SK-N-MC (cell line): ENCODE results near the gene CHGA.

Experiments
- DNase-seq: peaks from one replicate; pipeline ENCODE4 v3.0.0-alpha.2; 2011; ENCODE audit warnings: low read depth, low spot score
- H3K27ac ChIP-seq: fragments of 200-600 bp; sonication (generic); 2 replicates; pipeline ENCODE4 v1.5.1; 2016; ENCODE audit warnings: mixed run types
- H3K36me3 ChIP-seq: fragments of 200-600 bp; sonication (generic); 2 replicates; pipeline ENCODE4 v1.6.1; 2017; ENCODE audit warnings: antibody characterized with exemption, low read length, mixed read lengths; ENCODE audit not compliant: insufficient read depth
- H3K4me3 ChIP-seq: fragments of 200-600 bp; sonication (generic); 2 replicates; pipeline ENCODE4 v1.5.1; 2016
- H3K9ac ChIP-seq: fragments of 200-600 bp; sonication (generic); 2 replicates; pipeline ENCODE4 v1.8.0; 2017; ENCODE audit warnings: mixed run types, mixed read lengths; ENCODE audit not compliant: insufficient read length
- H3K9me3 ChIP-seq: fragments of 200-600 bp; sonication (generic); 2 replicates; pipeline ENCODE4 v1.6.1; 2017; ENCODE audit warnings: low read depth, mild to moderate bottlenecking, antibody characterized with exemption, low read length, moderate library complexity, mixed read lengths
- EZH2 ChIP-seq: fragments of 200-600 bp; sonication (generic); IDR thresholded peaks from one replicate; pipeline ENCODE4 v1.6.1; 2017; ENCODE audit warnings: antibody characterized with exemption
- FOXP2 ChIP-seq: optimal IDR thresholded peaks from 2 replicates; pipeline ENCODE3; 2011; ENCODE audit warnings: mild to moderate bottlenecking, moderate library complexity; ENCODE audit not compliant: insufficient read depth; ENCODE audit errors: extremely low read length, control extremely low read depth
- POLR2AphosphoS5 ChIP-seq: IDR thresholded peaks from 2 replicates; pipeline ENCODE4 v1.6.1; 2012; ENCODE audit warnings: mild to moderate bottlenecking, low read depth, low read length, borderline replicate concordance

CHGA gene

DNA sequence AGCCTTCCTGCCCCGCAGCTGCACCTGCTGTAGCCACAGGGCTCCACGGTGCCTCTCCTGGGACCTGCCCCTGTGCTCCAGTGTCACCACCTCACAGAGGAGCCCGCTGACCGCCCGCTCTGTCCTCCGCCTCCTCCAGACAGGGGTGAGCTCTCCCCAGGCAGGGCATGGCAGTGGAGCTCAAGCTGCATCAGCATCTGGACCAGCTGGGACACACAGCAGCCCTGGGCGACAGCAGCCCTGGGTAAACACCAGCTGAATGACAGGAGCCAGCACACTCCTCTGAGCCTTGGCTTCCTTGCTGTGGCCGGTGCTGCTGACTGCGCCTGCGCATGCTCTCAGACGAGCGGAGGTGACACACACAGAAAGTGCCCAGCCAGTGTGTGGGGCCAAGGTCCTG is 22.0 kb downstream of the CHGA start:
- no peak for DNase-seq
- no peaks in the 10 kb centered on the region for H3K9me3 ChIP-seq
- no peak overlapping the region for H3K4me3 ChIP-seq
- H3K9ac ChIP-seq, result no peak overlapping the region
- no peaks in the 10 kb centered on the region; the same call in 1 of the 2 replicates for H3K36me3 ChIP-seq
- TF ChIP-seq EZH2 (no peak), FOXP2 (no peak)
- no peak overlapping the region for H3K27ac ChIP-seq

DNA sequence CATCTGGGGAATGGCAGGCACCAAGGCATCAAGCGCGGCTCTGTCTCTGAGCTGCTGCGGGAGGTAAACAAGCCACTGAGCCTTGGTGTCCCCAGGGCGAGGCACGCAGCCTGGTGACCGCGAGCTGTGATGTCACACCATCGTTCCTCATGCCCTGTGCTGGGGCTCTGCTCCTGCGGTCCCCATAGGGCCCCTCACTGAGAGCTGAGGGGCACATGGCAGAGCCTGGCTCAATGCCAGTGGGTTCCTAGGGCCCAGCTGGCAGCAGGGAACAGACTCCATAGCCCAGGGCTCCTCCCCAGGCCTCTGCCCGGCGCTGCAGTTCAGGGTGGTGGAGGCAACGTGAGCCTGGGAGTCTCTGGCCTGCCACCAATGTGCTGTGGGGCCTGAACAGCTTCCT is 22.6 kb downstream of the CHGA start:
- H3K9me3 ChIP-seq, result no peaks in the 10 kb centered on the region

GRCh38 chr14:92945959-92946846 is 23.3 kb downstream of the CHGA start:
- no peaks in the 10 kb centered on the region for H3K9me3 ChIP-seq
- H3K36me3 ChIP-seq, result peaks cover 3% of the 10 kb centered on the region; the same call in 1 of the 2 replicates
- TF ChIP-seq FOXP2 (no peak), POLR2AphosphoS5 (no peak), EZH2 (no peak)
- H3K4me3 ChIP-seq, result no peak overlapping the region
- no peak overlapping the region for H3K27ac ChIP-seq
- no peak for DNase-seq
- no peak overlapping the region for H3K9ac ChIP-seq

More for the DNA sequence above, 22.6 kb downstream of the CHGA start:
- no peak for TF ChIP-seq EZH2
- TF ChIP-seq FOXP2, result no peak
- TF ChIP-seq POLR2AphosphoS5, result no peak
- no peak for DNase-seq
- H3K9ac ChIP-seq, result no peak overlapping the region
- no peaks in the 10 kb centered on the region; the same call in 1 of the 2 replicates for H3K36me3 ChIP-seq
- H3K4me3 ChIP-seq, result no peak overlapping the region
- H3K27ac ChIP-seq, result no peak overlapping the region

DNA sequence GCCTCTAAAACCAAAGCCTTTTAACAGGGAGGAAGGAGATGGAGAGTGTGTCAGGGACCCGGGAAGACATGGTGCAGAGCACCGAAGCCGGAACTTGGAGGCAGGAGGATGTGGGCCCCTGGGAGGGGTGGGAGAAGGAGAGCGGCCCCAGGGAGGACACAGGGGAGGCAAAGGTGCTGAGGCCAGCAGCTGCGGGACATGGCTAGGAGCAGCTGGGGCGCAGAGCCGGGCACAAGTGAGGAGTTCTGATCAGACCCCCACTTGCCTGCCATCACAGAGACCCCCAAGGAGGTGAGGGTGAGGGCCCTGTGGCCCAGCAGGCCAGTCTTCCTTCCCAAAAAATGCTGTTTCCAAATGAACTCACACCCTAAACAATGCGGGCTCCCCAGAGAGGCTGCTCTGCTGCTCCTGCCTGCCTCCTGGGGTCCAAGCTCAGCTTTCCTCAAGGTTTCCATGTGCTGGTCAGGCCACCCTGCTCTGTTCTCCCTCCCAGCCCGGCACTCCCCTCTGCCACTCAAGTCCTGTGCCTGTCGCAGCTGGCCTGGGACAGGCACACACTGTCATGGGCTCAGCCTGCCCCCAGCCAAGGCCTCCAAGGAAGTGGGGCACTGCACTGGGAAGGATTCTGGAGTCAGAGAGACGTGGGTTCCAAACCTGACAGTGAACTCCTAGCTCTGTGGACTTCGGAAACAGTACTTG is 24.0 kb downstream of the CHGA start:
- TF ChIP-seq EZH2, result no peak
- no peak for TF ChIP-seq POLR2AphosphoS5
- no peak for TF ChIP-seq FOXP2
- Histone ChIP-seq H3K36me3 (peaks cover 9% of the 10 kb centered on the region; the same call in 1 of the 2 replicates), H3K9ac (no peak overlapping the region), H3K27ac (no peak overlapping the region), H3K9me3 (no peaks in the 10 kb centered on the region), H3K4me3 (no peak overlapping the region)
- DNase-seq, result no peak

DNA sequence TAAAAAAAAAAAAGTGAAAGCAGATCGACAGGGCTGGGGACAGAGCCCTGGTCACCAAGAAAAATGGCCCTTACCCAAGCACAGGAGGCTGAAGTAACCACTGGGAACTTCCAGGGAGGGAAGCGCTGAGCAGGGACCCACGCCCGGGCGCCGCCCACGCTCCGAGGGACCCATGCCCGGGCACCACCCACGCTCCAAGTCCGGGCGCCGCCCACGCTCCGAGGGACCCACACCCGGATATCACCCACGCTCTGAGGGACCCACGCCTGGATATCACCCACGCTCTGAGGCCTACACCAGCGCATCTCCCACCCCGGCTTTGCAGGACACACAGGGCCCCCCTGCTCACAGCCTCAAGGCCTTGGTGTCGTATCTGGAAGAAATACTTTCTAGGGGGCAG is 25.7 kb downstream of the CHGA start:
- Histone ChIP-seq H3K9ac (no peak overlapping the region), H3K36me3 (peaks cover 9% of the 10 kb centered on the region; the same call in 1 of the 2 replicates), H3K4me3 (no peak overlapping the region), H3K27ac (no peak overlapping the region), H3K9me3 (no peaks in the 10 kb centered on the region)
- no peak for TF ChIP-seq FOXP2
- no peak for TF ChIP-seq POLR2AphosphoS5
- no peak for TF ChIP-seq EZH2
- DNase-seq, result no peak

GRCh38 chr14:92949496-92950192 is 26.7 kb downstream of the CHGA start:
- DNase-seq, result no peak
- no peak overlapping the region for H3K9ac ChIP-seq
- H3K36me3 ChIP-seq, result peaks cover 9% of the 10 kb centered on the region; the same call in 1 of the 2 replicates
- H3K27ac ChIP-seq, result no peak overlapping the region
- H3K9me3 ChIP-seq, result no peaks in the 10 kb centered on the region
- H3K4me3 ChIP-seq, result no peak overlapping the region
- TF ChIP-seq FOXP2 (no peak), POLR2AphosphoS5 (no peak), EZH2 (no peak)

DNA sequence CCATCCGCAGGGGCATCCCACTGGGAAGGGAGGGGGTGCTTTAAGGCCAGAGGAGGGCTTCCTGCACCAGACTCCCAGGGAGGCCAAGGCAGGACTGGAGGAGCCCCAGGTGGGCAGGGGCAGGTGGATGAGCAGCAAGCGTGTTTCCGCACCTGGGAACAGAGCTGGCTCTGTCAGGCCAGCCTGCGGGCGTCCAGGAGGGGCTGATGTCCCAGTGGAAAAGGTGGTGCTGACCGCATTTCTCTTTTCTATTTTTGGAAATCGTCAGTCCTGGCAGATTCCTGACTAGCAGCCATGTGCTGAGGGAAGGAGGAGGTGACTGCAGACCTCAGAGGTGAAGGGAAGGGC is 27.2 kb downstream of the CHGA start:
- no peak overlapping the region for H3K4me3 ChIP-seq
- no peaks in the 10 kb centered on the region for H3K9me3 ChIP-seq
- H3K9ac ChIP-seq, result no peak overlapping the region
- TF ChIP-seq FOXP2, result no peak
- no peak for TF ChIP-seq POLR2AphosphoS5
- H3K36me3 ChIP-seq, result peaks cover 9% of the 10 kb centered on the region; the same call in 1 of the 2 replicates
- DNase-seq, result no peak
- no peak overlapping the region for H3K27ac ChIP-seq

DNA sequence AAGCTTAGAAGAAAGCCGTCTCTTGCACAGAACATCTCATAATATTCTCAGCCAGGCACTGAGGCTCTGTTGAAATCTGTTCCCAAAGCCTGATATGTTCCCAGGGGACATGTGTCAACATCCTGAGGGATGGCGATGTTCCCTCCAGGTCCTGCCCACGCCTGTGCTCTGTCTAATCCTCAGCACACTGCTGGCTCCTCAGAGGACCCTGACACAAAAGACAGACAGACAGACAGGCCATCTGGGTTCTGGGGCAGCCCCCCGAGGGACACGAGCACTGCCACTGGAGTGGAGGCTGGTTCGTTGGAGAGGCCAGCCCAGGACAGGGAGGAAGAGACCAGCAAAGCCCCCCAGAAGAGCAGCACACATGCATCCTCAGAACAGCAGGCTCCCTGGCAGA is 27.8 kb downstream of the CHGA start:
- no peak overlapping the region for H3K9ac ChIP-seq
- no peaks in the 10 kb centered on the region for H3K9me3 ChIP-seq
- no peak overlapping the region for H3K4me3 ChIP-seq
- peaks cover 9% of the 10 kb centered on the region; the same call in 1 of the 2 replicates for H3K36me3 ChIP-seq
- DNase-seq, result no peak
- no peak overlapping the region for H3K27ac ChIP-seq
- TF ChIP-seq EZH2 (no peak), FOXP2 (no peak), POLR2AphosphoS5 (no peak)

DNA sequence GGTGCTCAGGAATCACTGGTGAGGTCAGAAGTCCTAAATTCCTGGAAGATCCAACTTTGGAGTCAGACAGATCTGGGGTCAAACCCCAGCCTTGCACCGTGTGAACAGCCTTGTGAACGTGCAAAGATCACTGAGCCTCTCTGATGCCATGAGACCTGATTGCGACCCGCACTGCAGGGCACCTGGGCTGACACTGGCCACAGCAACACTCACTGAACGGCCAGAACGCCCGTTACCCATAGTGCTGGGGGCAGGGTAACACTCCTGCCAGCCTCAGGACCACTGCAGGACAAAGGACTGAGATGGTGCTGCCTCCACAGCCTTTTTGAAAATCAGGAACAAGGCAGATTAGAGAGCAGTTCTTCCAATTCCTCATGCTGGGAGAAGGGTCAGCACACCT is 28.3 kb downstream of the CHGA start:
- Histone ChIP-seq H3K36me3 (peaks cover 9% of the 10 kb centered on the region; the same call in 1 of the 2 replicates), H3K27ac (no peak overlapping the region), H3K9me3 (no peaks in the 10 kb centered on the region), H3K4me3 (no peak overlapping the region), H3K9ac (no peak overlapping the region)
- TF ChIP-seq POLR2AphosphoS5 (no peak), EZH2 (no peak), FOXP2 (no peak)
- no peak for DNase-seq
